ENCODE results near the gene RETREG1.
"Not testable (repeated sequence)": the region's sequence is repeated elsewhere in the genome, so short reads cannot be mapped to it uniquely, and the experiment has no call there.

RETREG1 gene

GRCh38 chr5:16483361-16483760, 133.4 kb downstream of the RETREG1 start:
- no peak for DNase-seq

- DNase-seq: no peak
Measured at GRCh38 chr5:16482891-16483290, 133.9 kb downstream of the RETREG1 start.

- no peak for DNase-seq
Measured at GRCh38 chr5:16480821-16481538, 135.8 kb downstream of the RETREG1 start.

- no peak for DNase-seq
Measured at GRCh38 chr5:16480144-16480543, 136.7 kb downstream of the RETREG1 start.

- no peak for DNase-seq
Measured at GRCh38 chr5:16477541-16477940, 139.3 kb downstream of the RETREG1 start.

GRCh38 chr5:16476417-16476816, 140.4 kb downstream of the RETREG1 start:
- DNase-seq: not testable (repeated sequence)

- DNase-seq: no peak
Measured at GRCh38 chr5:16471387-16471786, 145.4 kb downstream of the RETREG1 start.

- peak; percentile 73 for DNase-seq
Measured at GRCh38 chr5:16467363-16468219, 149.2 kb downstream of the RETREG1 start.

- peak; percentile 92 for DNase-seq
Measured at GRCh38 chr5:16465544-16466432, 151.0 kb downstream of the RETREG1 start, which contains the start of gene ZNF622. Gene ZNF622, minus strand, starts transcription at chr5:16465800. Its CDS starts 135 bp downstream, at chr5:16465665.

GRCh38 chr5:16464664-16465543, 151.9 kb downstream of the RETREG1 start:
- DNase-seq: no peak

GRCh38 chr5:16464231-16464630, 152.6 kb downstream of the RETREG1 start:
- no peak for DNase-seq

- DNase-seq: peak; percentile 96
Measured at GRCh38 chr5:16461782-16462181, 155.0 kb downstream of the RETREG1 start.

- DNase-seq: peak; percentile 62
Measured at GRCh38 chr5:16461026-16461425, 155.8 kb downstream of the RETREG1 start.

GRCh38 chr5:16459451-16459850, 157.3 kb downstream of the RETREG1 start:
- no peak for DNase-seq

- DNase-seq: no peak
Measured at GRCh38 chr5:16457853-16458252, 158.9 kb downstream of the RETREG1 start.

- no peak for DNase-seq
Measured at GRCh38 chr5:16457451-16457850, 159.3 kb downstream of the RETREG1 start.

GRCh38 chr5:16456103-16456832, 160.5 kb downstream of the RETREG1 start:
- peak; percentile 82 for DNase-seq

GRCh38 chr5:16455668-16456067, 161.1 kb downstream of the RETREG1 start:
- DNase-seq: no peak

GRCh38 chr5:16454686-16455085, 162.1 kb downstream of the RETREG1 start:
- no peak for DNase-seq

- DNase-seq: no peak
Measured at GRCh38 chr5:16453609-16454008, 163.2 kb downstream of the RETREG1 start.

GRCh38 chr5:16450163-16450562, 166.6 kb downstream of the RETREG1 start:
- no peak for DNase-seq
